ENCODE measurements around the gene NLGN1.

The NLGN1 gene

DNA sequence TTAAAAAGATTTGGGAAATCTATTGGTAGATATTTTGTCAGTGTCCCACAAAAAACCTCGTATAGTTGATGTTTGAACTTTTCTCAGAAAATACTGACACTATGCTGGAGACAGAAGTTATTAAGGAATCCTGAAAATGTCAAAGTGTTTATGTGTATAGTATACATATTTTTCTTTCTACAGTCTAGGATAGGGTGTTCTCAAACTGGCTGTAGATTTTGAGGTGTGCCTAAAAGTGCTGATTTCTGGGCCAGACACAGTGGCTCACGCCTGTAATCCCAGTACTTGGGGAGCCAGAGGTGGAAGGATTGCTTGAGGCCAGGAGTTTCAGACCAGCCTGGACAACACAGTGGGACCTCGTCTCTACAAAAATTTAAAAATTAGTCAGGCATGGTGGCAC, 322.0 kb downstream of the NLGN1 start:
- DNase-seq (ENCODE audit: low spot score) = no peak

DNA sequence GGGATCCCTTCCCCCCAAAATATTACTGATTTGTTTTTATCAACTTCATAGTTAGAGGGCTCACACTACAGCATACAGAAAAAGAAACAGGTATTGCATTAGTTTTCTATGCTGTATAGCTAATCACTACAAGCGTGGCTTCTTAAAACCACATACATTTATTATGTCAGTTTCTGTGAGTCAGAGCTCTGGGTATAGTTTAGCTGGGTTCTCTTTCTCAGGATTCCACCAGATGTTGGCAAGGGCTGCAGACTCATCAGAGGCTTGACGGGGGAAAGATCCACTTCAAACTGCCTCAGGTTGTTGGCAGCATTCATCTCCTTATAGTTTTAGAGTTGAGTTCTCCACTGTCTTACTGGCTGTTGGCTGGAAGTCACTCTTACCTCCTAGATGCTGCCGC, 328.0 kb downstream of the NLGN1 start:
- no peak for DNase-seq (ENCODE audit: low spot score)

DNA sequence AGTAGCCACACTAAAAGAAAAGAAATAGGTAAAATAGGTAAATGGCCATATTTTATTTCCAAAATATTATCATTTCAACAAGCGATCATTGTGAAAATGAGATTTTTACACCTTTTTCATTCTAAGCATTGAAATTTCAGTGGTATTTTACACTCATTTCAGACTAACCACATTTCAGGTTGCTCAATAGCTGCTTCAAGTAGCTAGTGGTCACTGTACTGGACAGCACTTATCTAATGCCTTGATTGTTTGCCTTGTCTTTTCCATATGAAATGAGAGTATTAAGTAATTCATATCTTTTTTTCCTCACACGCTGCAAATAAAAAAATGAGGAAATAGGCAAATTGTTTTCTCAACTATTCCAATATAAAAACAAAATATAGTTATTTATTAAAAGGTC, 332.8 kb downstream of the NLGN1 start:
- no peak for DNase-seq (ENCODE audit: low spot score)

GRCh38 chr3:173732237-173732636, 334.7 kb downstream of the NLGN1 start:
- DNase-seq (ENCODE audit: low spot score) = no peak

DNA sequence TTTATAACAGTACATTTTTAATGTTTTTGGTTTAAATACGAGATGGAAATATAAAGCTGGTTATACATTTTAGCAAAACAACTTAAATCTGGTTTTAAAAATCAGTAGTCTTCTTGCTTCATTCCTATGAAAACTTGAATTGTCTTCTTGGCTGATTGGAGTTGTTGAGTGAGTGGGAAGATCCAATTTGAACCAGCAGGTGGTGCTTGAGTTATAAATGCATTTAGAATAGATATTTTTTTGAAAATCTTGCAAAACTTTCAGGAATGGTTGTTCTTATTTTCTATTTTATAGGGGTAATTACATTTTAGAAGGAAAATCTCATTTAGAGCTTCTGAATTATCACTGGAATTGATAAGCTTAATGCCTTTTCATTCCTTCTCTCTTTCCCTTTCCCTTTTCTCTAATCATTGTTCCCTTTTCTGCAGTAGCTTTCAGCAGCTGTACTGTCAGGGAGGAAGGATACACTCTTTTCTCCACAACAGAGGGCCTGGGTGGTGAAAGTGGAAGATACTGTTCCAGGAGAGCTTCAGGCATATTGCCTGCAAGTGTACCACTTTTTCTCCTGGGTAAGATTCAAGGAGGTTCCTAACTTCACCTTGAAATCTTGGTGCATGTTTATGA, 335.6 kb downstream of the NLGN1 start:
- no peak for DNase-seq (ENCODE audit: low spot score)

DNA sequence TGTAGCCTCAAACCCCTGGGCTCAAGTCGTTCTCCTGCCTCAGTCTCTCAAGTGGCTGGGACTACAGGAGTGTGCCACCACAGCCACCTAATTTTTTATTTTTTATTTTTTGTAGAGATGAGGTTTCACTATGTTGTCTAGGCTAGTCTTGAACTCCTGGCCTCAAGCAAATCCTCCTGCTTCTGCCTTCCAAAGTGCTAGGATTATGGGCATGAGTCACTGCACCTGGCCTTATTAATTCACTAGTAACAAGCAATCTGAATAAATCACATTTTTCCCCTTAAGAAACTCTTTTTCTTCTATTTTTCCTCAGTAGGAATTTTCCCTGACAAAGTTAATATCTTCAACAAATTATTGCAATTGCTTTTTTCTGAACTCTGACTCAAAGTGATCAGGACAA, 336.9 kb downstream of the NLGN1 start:
- DNase-seq (ENCODE audit: low spot score) = no peak

DNA sequence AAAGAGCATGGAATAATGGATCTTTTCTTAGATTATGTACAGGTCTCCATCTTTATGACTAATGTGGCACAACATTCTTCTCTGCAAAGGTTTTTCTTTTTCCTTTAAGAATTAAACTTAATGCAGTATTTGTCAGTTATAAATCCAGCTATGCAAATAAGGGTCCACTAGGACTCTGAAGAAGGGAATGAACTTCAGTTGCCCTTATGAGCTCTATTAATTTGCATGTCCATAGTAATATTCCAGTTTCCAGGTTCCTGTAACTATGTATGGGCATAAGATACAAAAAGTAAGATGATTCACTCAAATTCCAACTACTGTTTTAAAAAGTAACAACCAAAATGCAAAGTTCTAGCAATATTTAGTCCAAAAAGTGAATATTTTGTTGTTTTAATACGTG, 337.4 kb downstream of the NLGN1 start:
- no peak for DNase-seq (ENCODE audit: low spot score)

DNA sequence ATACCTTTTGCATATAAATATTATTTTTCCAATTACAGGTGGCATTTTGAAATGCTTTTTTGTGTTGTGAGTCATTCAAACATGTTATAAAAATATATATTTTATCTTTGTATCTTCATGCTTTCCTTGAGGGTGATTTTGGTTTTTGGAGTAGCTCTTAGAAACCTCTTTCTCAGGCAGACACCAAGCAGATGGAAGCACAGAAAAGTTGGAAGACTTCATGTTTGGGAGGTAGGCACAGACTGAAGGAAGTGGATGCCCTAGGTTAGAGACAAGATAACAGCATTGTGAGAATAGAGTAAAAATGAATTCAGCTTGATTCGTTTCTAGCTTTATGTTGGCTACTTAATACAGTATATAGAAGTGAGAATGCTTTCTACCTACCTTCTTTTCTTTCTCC, 338.3 kb downstream of the NLGN1 start:
- DNase-seq (ENCODE audit: low spot score) = no peak

DNA sequence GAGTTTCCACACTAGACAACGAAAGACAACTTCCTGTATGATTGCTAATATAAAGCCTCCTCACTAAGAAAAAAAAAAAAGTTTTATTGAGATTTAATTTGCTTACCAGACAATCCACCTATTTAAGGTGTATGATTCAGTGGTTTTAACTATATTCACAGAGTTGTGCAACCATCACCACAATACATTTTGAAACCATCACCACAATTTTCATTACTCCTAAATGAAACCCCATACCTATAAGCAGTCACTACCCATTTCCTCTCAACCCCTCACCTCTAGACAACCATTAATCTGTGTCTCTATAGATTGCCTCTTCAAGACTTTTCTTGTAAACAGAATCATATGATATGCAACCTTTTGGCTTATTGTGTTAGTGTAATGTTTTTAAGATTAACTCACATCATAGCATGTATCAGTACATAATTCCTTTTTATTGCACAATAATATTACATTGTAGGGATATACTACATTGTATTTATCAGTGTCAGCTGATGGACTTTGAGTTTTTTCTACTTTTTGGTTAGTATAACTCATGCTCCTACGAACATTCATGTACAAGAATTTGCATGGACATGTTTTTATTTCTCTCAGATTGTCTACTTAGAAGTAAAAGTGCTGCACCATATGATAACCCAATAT, 339.7 kb downstream of the NLGN1 start:
- DNase-seq (ENCODE audit: low spot score) = no peak

DNA sequence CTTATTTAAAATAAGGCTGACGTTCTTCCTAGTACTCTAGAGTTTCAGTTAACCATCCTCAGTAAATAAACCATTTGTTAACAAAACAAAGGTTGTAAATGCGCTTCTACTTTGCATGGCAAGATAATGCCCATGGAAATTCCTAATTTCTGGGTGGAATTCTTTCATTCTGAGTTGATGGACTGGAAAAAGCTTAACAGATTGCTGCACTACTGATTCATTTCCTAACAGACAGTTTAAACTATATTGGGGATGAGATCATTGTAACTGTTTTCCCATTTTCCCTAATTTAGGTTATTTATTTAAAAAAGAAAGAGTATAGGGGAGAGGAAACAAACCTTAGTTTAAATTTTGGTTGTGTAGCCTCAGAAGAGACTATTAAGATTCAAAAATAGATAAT, 342.2 kb downstream of the NLGN1 start:
- no peak for DNase-seq (ENCODE audit: low spot score)

GRCh38 chr3:173742491-173742890, 344.9 kb downstream of the NLGN1 start:
- DNase-seq (ENCODE audit: low spot score) = no peak

GRCh38 chr3:173743111-173743510, 345.6 kb downstream of the NLGN1 start:
- no peak for DNase-seq (ENCODE audit: low spot score)

- DNase-seq (ENCODE audit: low spot score) = no peak
Observed at GRCh38 chr3:173743516-173743915, 346.0 kb downstream of the NLGN1 start.

DNA sequence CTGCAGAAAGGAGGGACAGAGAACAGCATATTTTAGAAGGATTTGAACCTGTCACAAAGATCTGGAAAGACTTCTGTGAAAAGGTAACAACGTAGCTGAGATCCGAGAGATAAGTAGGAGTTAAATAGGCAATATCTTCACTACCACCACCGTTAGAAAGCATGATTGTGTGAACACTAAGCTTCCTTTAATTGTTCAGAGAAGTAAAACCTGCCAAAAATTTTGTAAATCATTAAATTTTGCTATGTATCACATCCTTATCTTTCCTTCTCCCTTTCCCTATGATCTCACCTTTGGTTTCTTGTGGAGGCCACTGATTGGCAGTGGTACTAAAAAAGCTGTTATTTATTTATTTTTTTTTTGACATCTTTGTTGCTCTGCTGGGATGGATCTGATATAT, 346.9 kb downstream of the NLGN1 start:
- DNase-seq (ENCODE audit: low spot score) = no peak

- DNase-seq (ENCODE audit: low spot score) = no peak
Observed at GRCh38 chr3:173744895-173745294, 347.4 kb downstream of the NLGN1 start.

GRCh38 chr3:173745952-173746682, 348.6 kb downstream of the NLGN1 start:
- no peak for DNase-seq (ENCODE audit: low spot score)

- DNase-seq (ENCODE audit: low spot score) = no peak
Observed at GRCh38 chr3:173747427-173747826, 349.9 kb downstream of the NLGN1 start.

DNA sequence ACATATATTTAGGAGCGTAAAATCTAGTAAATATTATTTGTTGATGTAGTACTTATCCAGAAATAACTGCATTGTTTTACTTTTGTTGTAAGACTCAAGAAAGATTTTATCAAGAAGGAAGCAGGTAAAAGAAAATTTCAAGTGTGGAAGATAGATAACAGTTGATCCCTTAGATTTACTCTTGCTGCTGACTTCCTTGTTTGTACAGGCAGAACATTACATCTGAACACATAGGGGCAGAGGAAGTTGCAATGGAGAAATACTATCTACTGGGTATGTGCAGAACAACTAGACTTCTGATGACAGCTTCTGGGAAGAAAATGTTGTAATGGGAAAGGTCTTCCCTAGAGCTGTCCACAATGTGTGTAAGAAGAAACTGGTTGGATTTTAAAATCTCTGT, 350.6 kb downstream of the NLGN1 start:
- no peak for DNase-seq (ENCODE audit: low spot score)

DNA sequence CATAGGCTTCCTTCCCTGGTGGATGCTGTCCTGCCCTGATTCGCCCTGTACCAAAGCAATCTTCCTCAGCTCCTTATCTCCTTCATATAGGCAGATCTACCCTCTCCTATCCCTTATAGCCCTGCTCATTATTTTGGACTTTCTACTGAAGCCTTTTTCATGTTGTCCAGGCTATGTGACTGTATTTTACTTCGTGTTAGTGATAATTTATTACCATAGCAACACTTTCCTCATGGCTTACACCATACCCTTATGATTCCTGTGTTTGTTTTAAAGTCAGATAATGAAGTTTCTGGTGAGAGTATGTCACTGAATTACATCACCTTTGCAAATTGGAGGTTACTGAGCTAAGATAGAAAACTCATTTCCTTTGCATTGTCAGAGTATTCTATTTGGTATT, 352.6 kb downstream of the NLGN1 start:
- no peak for DNase-seq (ENCODE audit: low spot score)

DNA sequence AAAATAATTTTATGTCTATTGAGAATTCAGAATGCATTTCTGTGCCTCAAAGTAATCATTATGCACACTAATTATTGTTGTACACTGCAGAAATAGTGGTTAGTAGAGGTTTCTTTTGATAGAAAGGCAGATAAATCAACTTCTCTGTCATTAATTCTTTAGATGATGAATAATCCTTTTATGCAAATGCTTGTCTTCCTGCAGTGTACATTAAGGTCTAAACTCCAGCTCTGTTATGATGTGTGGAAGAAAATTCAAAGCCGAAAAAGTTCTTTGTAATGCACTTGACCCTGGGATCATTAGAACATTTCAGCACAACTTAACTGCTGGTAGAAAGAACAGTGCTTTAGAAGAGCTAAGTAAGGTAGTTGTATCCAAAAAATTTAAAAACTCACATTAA, 353.0 kb downstream of the NLGN1 start:
- DNase-seq (ENCODE audit: low spot score) = no peak

DNA sequence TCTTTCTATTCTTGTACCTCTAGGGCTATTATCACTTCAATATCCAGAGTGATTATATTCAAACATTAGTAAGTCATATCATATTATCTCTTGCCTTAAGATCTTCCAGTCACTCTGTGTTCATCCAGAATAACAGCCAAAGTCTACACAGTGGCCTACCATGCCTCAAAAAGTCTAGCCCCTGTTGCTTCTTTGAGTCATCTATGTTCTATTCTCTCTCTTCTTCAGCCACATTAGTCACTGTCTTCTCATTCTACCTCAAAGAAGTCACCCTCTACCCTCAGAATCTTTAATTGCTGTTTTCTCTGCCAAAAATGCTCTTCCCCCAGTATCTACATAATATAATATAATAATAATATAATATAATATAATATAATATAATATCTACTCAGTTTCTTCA, 356.0 kb downstream of the NLGN1 start:
- DNase-seq (ENCODE audit: low spot score) = no peak

GRCh38 chr3:173755161-173755560, 357.6 kb downstream of the NLGN1 start:
- DNase-seq (ENCODE audit: low spot score) = no peak

DNA sequence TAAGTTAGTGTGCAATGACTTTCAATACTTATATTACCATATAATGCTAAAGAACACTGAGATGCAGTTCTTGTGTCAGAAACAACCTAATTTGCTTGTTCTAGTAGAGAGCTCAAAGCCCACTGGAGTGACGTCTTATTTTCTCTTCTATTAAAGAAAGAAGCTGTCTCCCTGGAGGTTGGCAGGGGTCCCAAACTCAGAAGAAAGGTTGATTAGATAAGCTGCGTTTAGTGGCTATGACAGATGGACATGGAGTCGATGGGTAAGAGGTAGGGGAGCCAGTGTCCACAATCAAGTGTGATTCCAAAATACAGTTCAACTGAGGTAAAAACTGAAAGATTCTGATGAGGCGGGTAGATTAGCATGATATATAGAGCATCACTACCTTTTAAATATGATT, 363.6 kb downstream of the NLGN1 start:
- DNase-seq (ENCODE audit: low spot score) = no peak

DNA sequence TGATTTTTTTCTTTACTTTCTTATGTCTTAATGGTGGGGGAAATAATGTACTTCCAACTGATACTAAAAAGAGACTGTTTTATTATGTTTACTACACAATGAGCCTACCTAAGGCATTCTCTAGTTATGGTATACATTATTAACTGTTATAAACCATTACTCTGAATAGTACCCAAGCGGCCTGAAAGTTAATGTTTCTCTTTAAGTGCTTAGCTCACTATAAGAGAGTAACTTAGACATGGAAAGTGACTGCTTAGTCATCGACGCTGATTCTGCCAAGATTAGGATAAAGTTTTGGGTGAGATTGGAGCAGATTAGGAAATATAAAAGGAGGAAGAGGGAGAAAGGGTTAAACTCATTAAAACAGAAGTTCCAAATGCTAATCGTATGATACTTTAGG, 365.0 kb downstream of the NLGN1 start:
- no peak for DNase-seq (ENCODE audit: low spot score)
